ENCODE measurements around the gene PYGB. TPM values are rescaled to one million over a fixed set of nuclear protein-coding genes. Genes with fewer than 3 reads are reported as not detected.

The PYGB gene
- 113 and 128 TPM in 2 replicates for total RNA-seq

GRCh38 chr20:25247956-25248785 is at the start of gene PYGB:
Gene PYGB, plus strand, starts transcription at chr20:25248085. Its CDS starts 94 bp downstream, at chr20:25248179.
- no peak for DNase-seq (ENCODE audit: extremely low read depth, low read depth, low spot score)

GRCh38 chr20:25198663-25199383 is 49.1 kb upstream of the PYGB start:
- DNase-seq (ENCODE audit: extremely low read depth, low read depth, low spot score) = no peak

- no peak for DNase-seq (ENCODE audit: extremely low read depth, low read depth, low spot score)
Observed at GRCh38 chr20:25199473-25200260, 48.2 kb upstream of the PYGB start.

- no peak for DNase-seq (ENCODE audit: extremely low read depth, low read depth, low spot score)
Observed at GRCh38 chr20:25203089-25203488, 44.8 kb upstream of the PYGB start.

- DNase-seq (ENCODE audit: extremely low read depth, low read depth, low spot score) = no peak
Observed at GRCh38 chr20:25203871-25204320, 44.0 kb upstream of the PYGB start.

- DNase-seq (ENCODE audit: extremely low read depth, low read depth, low spot score) = no peak
Observed at GRCh38 chr20:25204550-25205276, 43.2 kb upstream of the PYGB start.

- no peak for DNase-seq (ENCODE audit: extremely low read depth, low read depth, low spot score)
Observed at GRCh38 chr20:25205277-25206062, 42.4 kb upstream of the PYGB start.

- no peak for DNase-seq (ENCODE audit: extremely low read depth, low read depth, low spot score)
Observed at GRCh38 chr20:25206063-25206403, 41.9 kb upstream of the PYGB start.

GRCh38 chr20:25206548-25206947 is 41.3 kb upstream of the PYGB start:
- no peak for DNase-seq (ENCODE audit: extremely low read depth, low read depth, low spot score)

GRCh38 chr20:25207149-25207959 is 40.5 kb upstream of the PYGB start:
- no peak for DNase-seq (ENCODE audit: extremely low read depth, low read depth, low spot score)

GRCh38 chr20:25207960-25208534 is 39.8 kb upstream of the PYGB start:
- no peak for DNase-seq (ENCODE audit: extremely low read depth, low read depth, low spot score)

GRCh38 chr20:25209400-25209799 is 38.5 kb upstream of the PYGB start:
- no peak for DNase-seq (ENCODE audit: extremely low read depth, low read depth, low spot score)

GRCh38 chr20:25209911-25210310 is 38.0 kb upstream of the PYGB start:
- no peak for DNase-seq (ENCODE audit: extremely low read depth, low read depth, low spot score)

- no peak for DNase-seq (ENCODE audit: extremely low read depth, low read depth, low spot score)
Observed at GRCh38 chr20:25211273-25211672, 36.6 kb upstream of the PYGB start.

GRCh38 chr20:25212242-25212641 is 35.6 kb upstream of the PYGB start:
- DNase-seq (ENCODE audit: extremely low read depth, low read depth, low spot score) = no peak

GRCh38 chr20:25213566-25214425 is 34.1 kb upstream of the PYGB start:
- DNase-seq (ENCODE audit: extremely low read depth, low read depth, low spot score) = no peak

GRCh38 chr20:25214426-25214790 is 33.5 kb upstream of the PYGB start:
- no peak for DNase-seq (ENCODE audit: extremely low read depth, low read depth, low spot score)

- no peak for DNase-seq (ENCODE audit: extremely low read depth, low read depth, low spot score)
Observed at GRCh38 chr20:25214819-25215218, 33.1 kb upstream of the PYGB start.
